A549 (cell line): ENCODE results near the gene ULBP3. TPM values are rescaled to one million over a fixed set of nuclear protein-coding genes. Genes with fewer than 3 reads are reported as not detected.

Source experiments
- ATAC-seq, 2 experiments: fragments of 200-7000 bp in 1 of 2; fragments of >200 bp in 1 of 2; cut with Nextera tagmentation in 1 of 2; cut with Tn5 transposase in 1 of 2; 3 replicates each; pipeline versions ENCODE4 v1.8.0 to v1.9.1; 2018 to 2020; ENCODE audit warnings: mild to moderate bottlenecking in 1 of 2, moderate library complexity in 1 of 2
- CTCF ChIA-PET: fragments of 300-600 bp; sonication (Branson Sonifier 250); formaldehyde crosslinking; extraction: SDS; loops from one replicate; lab custom pipeline; 2021; ENCODE audit warnings: antibody characterized with exemption, inconsistent platforms; lab: Yijun Ruan, JAX
- POLR2A ChIA-PET: fragments of 350-600 bp; formaldehyde crosslinking; extraction: SDS; loops from one replicate; lab custom pipeline; 2021; ENCODE audit warnings: antibody characterized with exemption, inconsistent platforms; lab: Yijun Ruan, JAX
- DNase-seq, 2 experiments: peaks; one replicate each; pipeline versions ENCODE4 v3.0.0 to v3.0.0-alpha.2; 2011 to 2016; ENCODE audit warnings: low read depth in 1 of 2, low spot score in 1 of 2
- FAIRE-seq: peaks from 2 replicates; lab custom pipeline; 2011; peaks lifted over from hg19 to GRCh38; lab: Jason Lieb, UNC
- H3K27ac ChIP-seq, 2 experiments: fragments of >200 bp; sonication (Bioruptor Twin); formaldehyde crosslinking; 3 replicates each; pipeline ENCODE4 v1.5.1; 2016 to 2017
- H3K4me1 ChIP-seq: fragments of >200 bp; sonication (Bioruptor Twin); formaldehyde crosslinking; 3 replicates; pipeline ENCODE4 v1.6.1; 2016
- H3K4me2 ChIP-seq: fragments of >200 bp; sonication (Bioruptor Twin); formaldehyde crosslinking; 3 replicates; pipeline ENCODE4 v1.6.1; 2016
- H3K4me3 ChIP-seq: fragments of >200 bp; sonication (Bioruptor Twin); formaldehyde crosslinking; 3 replicates; pipeline ENCODE4 v1.5.1; 2016
- H3K9me3 ChIP-seq: fragments of >200 bp; sonication (Bioruptor Twin); formaldehyde crosslinking; 3 replicates; pipeline ENCODE4 v1.6.1; 2016
- ATOH8 ChIP-seq: fragments of 250-450 bp; sonication (Bioruptor Pico); IDR thresholded peaks from 2 replicates; pipeline ENCODE4 v1.5.0; 2020; ENCODE audit warnings: low read depth, mild to moderate bottlenecking, moderate library complexity
- CBX2 ChIP-seq: fragments of 200-600 bp; sonication (generic); IDR thresholded peaks from 2 replicates; pipeline ENCODE4 v1.6.1; 2016; ENCODE audit warnings: low read depth, mild to moderate bottlenecking, borderline replicate concordance
- CBX8 ChIP-seq: fragments of 200-600 bp; sonication (generic); IDR thresholded peaks from 2 replicates; pipeline ENCODE4 v1.6.1; 2016
- CEBPB ChIP-seq, 2 experiments: fragments of >200 bp in 1 of 2; sonication (Bioruptor Twin) in 1 of 2; formaldehyde crosslinking in 1 of 2; IDR thresholded peaks; 2 replicates each; pipeline ENCODE4 v1.6.1; 2012 to 2016
- CHD4 ChIP-seq: fragments of 200-600 bp; sonication (generic); IDR thresholded peaks from 2 replicates; pipeline ENCODE4 v1.6.1; 2016; ENCODE audit warnings: antibody characterized with exemption, mild to moderate bottlenecking, borderline replicate concordance
- EHMT2 ChIP-seq: fragments of 200-600 bp; sonication (generic); IDR thresholded peaks from 2 replicates; pipeline ENCODE4 v1.6.1; 2016; ENCODE audit warnings: antibody characterized with exemption, low read depth, mild to moderate bottlenecking, moderate library complexity
- ELK1 ChIP-seq: fragments of 150-350 bp; IDR thresholded peaks from 2 replicates; pipeline ENCODE4 v1.6.1; 2014; ENCODE audit warnings: low read depth, mild to moderate bottlenecking, low read length
- ESRRA ChIP-seq: fragments of 150-350 bp; IDR thresholded peaks from 2 replicates; pipeline ENCODE4 v1.6.1; 2014; ENCODE audit warnings: mild to moderate bottlenecking, low read length, borderline replicate concordance
- FOSL2 ChIP-seq, 2 experiments: fragments of 450-650 bp in 1 of 2; fragments of >200 bp in 1 of 2; sonication (Bioruptor Twin) in 1 of 2; formaldehyde crosslinking; IDR thresholded peaks; 2 replicates each; pipeline versions ENCODE4 v1.5.0 to v1.6.1; 2016 to 2020; ENCODE audit warnings: mild to moderate bottlenecking in 1 of 2, moderate library complexity in 1 of 2
- FOXS1 ChIP-seq: fragments of 250-450 bp; sonication (Bioruptor Pico); IDR thresholded peaks from 2 replicates; pipeline ENCODE4 v1.5.0; 2020; ENCODE audit warnings: mild to moderate bottlenecking, moderate library complexity
- HDAC2 ChIP-seq: fragments of 200-600 bp; sonication (generic); IDR thresholded peaks from 2 replicates; pipeline ENCODE4 v1.6.1; 2016
- HMGXB4 ChIP-seq: fragments of 250-450 bp; sonication (Bioruptor Pico); IDR thresholded peaks from 2 replicates; pipeline ENCODE4 v1.5.0; 2021; ENCODE audit warnings: mild to moderate bottlenecking, moderate library complexity, borderline replicate concordance
- HOXA7 ChIP-seq: fragments of 250-450 bp; sonication (Bioruptor Pico); IDR thresholded peaks from 2 replicates; pipeline ENCODE4 v1.5.0; 2020; ENCODE audit warnings: mild to moderate bottlenecking, moderate library complexity
- HOXB13 ChIP-seq: fragments of 250-450 bp; sonication (Bioruptor Pico); IDR thresholded peaks from 2 replicates; pipeline ENCODE4 v1.5.0; 2020; ENCODE audit warnings: low read depth, mild to moderate bottlenecking, moderate library complexity
- KDM1A ChIP-seq: fragments of 200-600 bp; sonication (generic); IDR thresholded peaks from 2 replicates; pipeline ENCODE4 v1.6.1; 2016; ENCODE audit warnings: low read depth, mild to moderate bottlenecking
- MAFK ChIP-seq: fragments of 450-650 bp; IDR thresholded peaks from 2 replicates; pipeline ENCODE4 v1.6.1; 2014; ENCODE audit not compliant: partially characterized antibody
- MAZ ChIP-seq: fragments of 150-350 bp; IDR thresholded peaks from 2 replicates; pipeline ENCODE4 v1.6.1; 2014; ENCODE audit warnings: antibody characterized with exemption, low read depth, low read length, borderline replicate concordance
- NFE2L2 ChIP-seq: fragments of 150-350 bp; conservative IDR thresholded peaks from 2 replicates; pipeline ENCODE4 v1.6.1; 2014; ENCODE audit warnings: low read length
- NR3C1 ChIP-seq: fragments of >200 bp; sonication (Bioruptor Twin); formaldehyde crosslinking; IDR thresholded peaks from 3 replicates; pipeline ENCODE4 v1.6.1; 2017
- PBX3 ChIP-seq: IDR thresholded peaks from 2 replicates; pipeline ENCODE4 v1.6.1; 2012
- RFX5 ChIP-seq: fragments of 450-650 bp; IDR thresholded peaks from 2 replicates; pipeline ENCODE4 v1.7.1; 2014; ENCODE audit warnings: antibody characterized with exemption, mild to moderate bottlenecking, moderate library complexity
- TFCP2L1 ChIP-seq: fragments of 250-450 bp; sonication (Bioruptor Pico); IDR thresholded peaks from 2 replicates; pipeline ENCODE4 v1.5.0; 2021; ENCODE audit warnings: mild to moderate bottlenecking
- TP53 ChIP-seq: fragments of 250-450 bp; sonication (Bioruptor Pico); IDR thresholded peaks from 2 replicates; pipeline ENCODE4 v1.5.0; 2021; ENCODE audit warnings: mild to moderate bottlenecking, moderate library complexity
- ZNF302 ChIP-seq: fragments of 250-450 bp; sonication (Bioruptor Pico); IDR thresholded peaks from 2 replicates; pipeline ENCODE4 v1.9.0; 2021; ENCODE audit warnings: inconsistent platforms, mild to moderate bottlenecking, moderate library complexity
- ZSCAN20 ChIP-seq: fragments of 250-450 bp; sonication (Bioruptor Pico); IDR thresholded peaks from 2 replicates; pipeline ENCODE4 v1.8.0; 2022; ENCODE audit warnings: mild to moderate bottlenecking, moderate library complexity
- WGBS: methylation state at CpG from one replicate; pipeline ENCODE4 v1.1.6; 2017; ENCODE audit errors: missing lambda C conversion rate; 5-methylcytosine and 5-hydroxymethylcytosine counted together
- polyA plus RNA-seq, 4 experiments: library from polyadenylated mRNA; depleted of rRNA in 3 of 4; stranded (reverse); fragments of >200 nt; fragmentation: RNase III in 1 of 4; extraction: RNeasy Plus Mini Kit Qiagen cat#74134 plus additional on column Dnase treatment in 1 of 4; gene quantifications; 2 replicates in 3 of 4; 3 replicates in 1 of 4; pipeline ENCODE4 v1.2.3, GENCODE V29; 2011 to 2017

The ULBP3 gene
- polyA plus RNA-seq, 2 of the 4 experiments (the other 2 are of a cell fraction), result 2.7 to 3.4 TPM

GRCh38 chr6:150084426-150084825 lies 15.5 kb upstream of the ULBP3 start:
- ATAC-seq, result no peak
- no peak overlapping the region for H3K27ac ChIP-seq
- H3K4me1 ChIP-seq, result no peaks in the 10 kb centered on the region
- DNase-seq, result no peak
- no peak for FAIRE-seq
- no peak overlapping the region for H3K4me3 ChIP-seq
- no peaks in the 10 kb centered on the region for H3K9me3 ChIP-seq
- POLR2A ChIA-PET, result no interaction called here
- TF ChIP-seq HOXA7, result no peak
- TF ChIP-seq ATOH8 (CRISPR knock-in tag), result no peak
- no peak for TF ChIP-seq ZSCAN20 (CRISPR knock-in tag)
- no peak for TF ChIP-seq ESRRA
- TF ChIP-seq ZNF302, result no peak
- no peak for TF ChIP-seq MAFK
- TF ChIP-seq KDM1A, result no peak
- no peak for TF ChIP-seq CBX2
- TF ChIP-seq ELK1, result no peak
- TF ChIP-seq, all 56 proteins: peak for 0
- no peak overlapping the region for H3K4me2 ChIP-seq
- 41% methylated on average over 7 of the region's 7 CpGs for WGBS
- CTCF ChIA-PET, result interaction anchor here (1.3 to 1.5 kb wide), 2 partner anchors 16 to 311 kb away, joined by 3 read pairs; no protein-coding TSS in a partner anchor

- no peak for DNase-seq
- no peak for FAIRE-seq
- no peak overlapping the region for H3K4me3 ChIP-seq
- no peak overlapping the region for H3K27ac ChIP-seq
- ChIA-PET POLR2A (no interaction called here), CTCF (interaction anchor here (1.2 to 1.5 kb wide), 3 partner anchors 13 to 311 kb away, joined by 3 read pairs; no protein-coding TSS in a partner anchor)
- 51% methylated on average over 3 of the region's 3 CpGs for WGBS
- H3K9me3 ChIP-seq, result no peaks in the 10 kb centered on the region
- H3K4me1 ChIP-seq, result peaks cover 2% of the 10 kb centered on the region; the same call in 1 of the 3 replicates
- ATAC-seq, result no peak
- TF ChIP-seq HMGXB4 (CRISPR knock-in tag) (no peak), FOSL2 (IDR thresholded peaks at IDR 0.05) (no peak), FOSL2 (CRISPR knock-in tag; IDR thresholded peaks at IDR 0.05) (no peak), NFE2L2 (no peak), RFX5 (no peak), PBX3 (no peak)
- no peak overlapping the region for H3K4me2 ChIP-seq
These were observed 14.9 kb upstream of the ULBP3 start for GRCh38 chr6:150083839-150084238.

- Histone ChIP-seq H3K27ac (no peak overlapping the region), H3K4me2 (no peak overlapping the region), H3K4me1 (peaks cover 4% of the 10 kb centered on the region; the same call in 1 of the 3 replicates), H3K9me3 (no peaks in the 10 kb centered on the region), H3K4me3 (no peak overlapping the region)
- CTCF ChIA-PET, result interaction anchor here (0.6 to 3.1 kb wide), 3 partner anchors 253 to 259 kb away, joined by 3 to 19 read pairs (median 8); no protein-coding TSS in a partner anchor
- FAIRE-seq (no peak), ATAC-seq (no peak), DNase-seq (no peak)
- 6% methylated on average over 4 of the region's 4 CpGs for WGBS
- POLR2A ChIA-PET, result no interaction called here
- TF ChIP-seq CEBPB (IDR thresholded peaks at IDR 0.05) (no peak), HDAC2 (no peak), ELK1 (no peak), TP53 (CRISPR knock-in tag) (no peak), CHD4 (no peak), HMGXB4 (CRISPR knock-in tag) (no peak), HOXB13 (CRISPR knock-in tag) (no peak), CBX8 (no peak), MAZ (no peak), NR3C1 (no peak), TFCP2L1 (CRISPR knock-in tag) (no peak), EHMT2 (no peak), FOXS1 (CRISPR knock-in tag) (no peak), ESRRA (no peak), HOXA7 (no peak)
These were observed 12.8 kb upstream of the ULBP3 start for GRCh38 chr6:150081702-150082101.
